HG03045 (cell line): Measurements from ENCODE around the gene NR3C1.

Source experiments
- ATAC-seq: cut with Tn5 transposase; IDR thresholded peaks from one replicate; pipeline ENCODE4 v1.9.1; 2021; ENCODE audit warnings: mild to moderate bottlenecking, moderate library complexity; ENCODE audit not compliant: unreplicated experiment

NR3C1 gene

GRCh38 chr5:143314099-143314498 is 89.4 kb downstream of the NR3C1 start:
- no peak for ATAC-seq

GRCh38 chr5:143313298-143313852 is 90.1 kb downstream of the NR3C1 start:
- no peak for ATAC-seq

- ATAC-seq, result no peak
Observed at GRCh38 chr5:143312822-143313221, 90.7 kb downstream of the NR3C1 start.

GRCh38 chr5:143311955-143312354 is 91.5 kb downstream of the NR3C1 start:
- ATAC-seq, result no peak

DNA sequence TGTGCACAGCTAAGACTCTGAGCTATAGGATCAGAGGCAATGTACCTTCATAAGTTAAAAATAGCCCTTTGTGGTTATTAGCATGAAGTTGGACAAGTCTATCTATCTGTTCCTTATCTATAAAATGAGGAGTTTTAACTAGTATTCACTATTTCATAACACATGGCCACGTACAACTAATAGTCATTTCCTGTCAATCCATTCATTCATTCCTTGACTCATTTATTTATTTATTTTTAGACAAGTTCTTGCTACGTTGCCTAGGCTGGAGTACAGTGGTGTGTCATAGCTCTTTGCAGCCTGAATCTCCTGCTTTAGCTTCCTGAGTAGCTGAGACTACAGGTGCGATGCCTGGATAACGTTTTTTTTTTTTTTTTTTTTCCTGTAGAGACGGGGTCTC is 92.1 kb downstream of the NR3C1 start:
- ATAC-seq, result no peak

DNA sequence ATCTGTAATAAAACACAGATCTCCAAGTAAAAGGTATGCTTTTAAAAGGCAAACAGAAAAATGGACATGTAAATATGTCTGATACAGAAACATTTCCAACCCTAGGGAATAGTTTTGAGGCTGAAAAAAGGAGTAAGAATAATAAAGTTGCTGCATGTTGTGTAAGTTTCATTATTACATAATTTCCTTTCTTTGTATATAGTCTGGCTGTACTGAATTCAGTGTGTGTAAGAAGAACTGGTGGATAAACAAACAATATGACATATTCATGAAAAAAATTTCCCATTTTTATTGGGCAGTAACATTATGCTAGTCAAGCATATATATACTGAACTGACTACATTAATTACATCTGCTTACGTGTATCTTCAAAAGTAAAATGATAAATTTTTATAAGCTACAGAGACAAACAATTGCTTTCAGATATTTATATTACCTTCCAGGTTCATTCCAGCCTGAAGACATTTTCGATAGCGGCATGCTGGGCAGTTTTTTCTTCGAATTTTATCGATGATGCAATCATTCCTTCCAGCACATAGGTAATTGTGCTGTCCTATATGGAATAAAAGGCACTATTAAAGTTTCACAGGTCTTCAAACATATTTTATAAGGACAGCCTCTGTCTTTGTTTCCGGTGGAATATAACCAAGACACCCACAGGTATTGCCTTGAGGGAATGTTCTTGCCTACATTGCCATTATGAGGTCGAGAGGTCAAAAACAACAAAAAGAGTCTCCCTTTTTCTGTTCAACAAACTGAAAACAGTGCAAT is 93.6 kb downstream of the NR3C1 start:
- ATAC-seq, result no peak

DNA sequence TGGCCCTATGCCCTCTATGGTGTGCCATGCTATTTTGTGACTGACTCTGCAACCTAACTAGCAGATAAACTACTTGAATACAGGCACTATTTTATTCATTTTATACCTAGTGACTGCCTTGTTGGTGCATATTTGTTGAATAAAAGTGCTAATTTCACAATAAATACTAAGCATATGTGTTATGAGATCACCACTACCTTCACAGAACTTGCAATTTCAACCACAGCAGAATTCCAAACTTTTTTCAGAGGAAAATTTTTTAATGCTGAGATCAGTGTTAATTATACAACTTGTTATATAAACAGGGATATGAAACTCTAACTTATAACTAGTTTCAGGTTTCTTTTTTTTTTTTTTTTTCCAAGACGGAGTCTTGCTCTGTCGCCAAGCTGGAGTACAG is 94.8 kb downstream of the NR3C1 start:
- no peak for ATAC-seq

DNA sequence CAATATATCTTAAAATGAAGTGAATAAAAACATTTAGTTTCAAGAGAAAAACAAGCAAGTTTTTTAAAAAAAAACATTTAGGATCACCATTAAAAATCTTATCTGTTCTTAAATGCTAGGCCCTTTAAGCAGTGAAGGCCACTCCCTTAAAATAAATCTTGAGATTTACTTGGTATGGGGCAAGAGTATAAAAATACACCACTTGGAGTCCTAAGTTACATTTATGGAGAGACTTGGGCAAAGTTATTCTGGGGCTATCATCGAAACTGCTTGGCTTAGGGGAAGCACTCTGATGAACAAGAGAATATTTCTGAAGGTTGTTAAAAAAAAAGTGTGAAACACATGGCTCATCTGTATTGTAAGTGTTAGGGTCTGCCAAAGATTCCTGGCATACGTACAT is 97.4 kb downstream of the NR3C1 start:
- ATAC-seq, result no peak

DNA sequence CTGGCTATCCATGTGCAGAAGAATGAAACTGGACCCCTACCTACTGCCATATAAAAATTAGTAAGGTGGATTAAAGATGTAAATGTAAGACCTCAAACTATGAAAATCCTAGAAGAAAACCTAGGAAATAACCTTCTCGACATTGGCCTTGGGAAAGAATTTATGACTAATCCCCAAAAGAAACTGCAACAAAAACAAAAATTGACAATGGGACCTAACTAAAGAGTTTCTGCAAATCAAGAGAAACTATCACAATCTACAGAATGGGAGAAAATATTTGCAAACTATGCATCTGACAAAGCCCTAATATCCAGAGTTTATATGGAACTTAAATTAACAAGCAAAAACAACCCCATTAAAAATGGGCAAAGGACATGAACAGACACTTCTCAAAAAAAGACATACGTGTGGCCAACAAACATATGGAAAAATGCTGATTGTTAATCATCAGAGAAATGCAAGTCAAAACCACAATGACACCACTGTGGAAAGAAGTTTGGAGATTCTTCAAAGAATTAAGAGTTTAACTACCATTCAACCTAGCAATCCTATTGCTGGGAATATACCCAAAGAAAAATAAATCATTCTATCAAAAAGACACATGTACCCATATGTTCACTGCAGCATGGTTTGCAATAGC is 98.5 kb downstream of the NR3C1 start:
- no peak for ATAC-seq

DNA sequence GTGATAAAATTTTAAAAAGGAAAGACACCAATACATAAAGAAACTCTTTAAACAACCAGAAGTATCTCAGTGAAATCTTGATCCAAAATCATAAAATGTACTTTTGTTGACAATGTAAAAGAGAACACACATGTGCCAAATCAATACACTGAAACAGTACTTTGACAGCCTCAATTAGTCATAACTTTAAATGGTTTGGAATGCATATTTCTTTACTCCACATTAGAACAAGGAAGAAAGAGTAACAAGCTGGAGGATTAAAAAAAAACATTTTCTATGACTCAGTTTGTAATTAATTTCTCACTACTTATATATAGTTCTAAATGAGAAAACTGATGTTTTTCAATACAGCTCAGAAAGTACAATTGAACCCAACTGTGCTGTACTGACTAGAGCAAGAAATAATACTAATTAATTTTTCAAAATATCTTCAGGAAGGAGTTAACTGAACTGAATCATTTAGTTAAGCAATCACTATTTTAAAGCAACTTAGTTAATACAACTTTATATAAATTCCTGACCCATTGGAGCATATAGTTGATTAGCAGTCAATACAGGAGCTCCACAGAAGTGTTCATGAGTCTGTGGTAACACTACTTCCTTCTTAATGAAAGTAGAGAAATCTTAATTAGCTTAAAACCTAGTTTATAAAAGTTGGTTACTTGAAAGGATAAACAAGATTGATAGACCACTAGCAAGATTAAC is 101.0 kb downstream of the NR3C1 start:
- ATAC-seq, result no peak

DNA sequence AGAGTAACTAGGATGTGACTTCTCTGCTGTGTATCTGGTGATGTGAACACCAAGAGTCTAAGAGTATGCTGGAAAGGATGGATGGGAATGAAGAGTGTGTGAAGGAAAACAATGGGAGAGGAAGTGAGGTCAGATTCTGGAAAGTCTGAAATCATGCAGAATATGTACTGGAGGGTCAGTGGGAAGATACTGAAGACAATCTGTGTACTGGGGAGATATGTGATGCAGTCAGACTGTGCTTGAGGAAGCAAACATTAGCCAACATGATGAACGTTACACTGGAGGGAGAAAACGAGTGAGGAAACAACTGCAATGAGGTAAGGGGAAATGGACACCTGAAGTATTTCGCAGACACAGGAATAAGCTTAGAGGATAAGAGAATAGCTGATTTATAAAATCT is 105.7 kb downstream of the NR3C1 start:
- no peak for ATAC-seq

GRCh38 chr5:143290125-143290524 is 113.4 kb downstream of the NR3C1 start:
- no peak for ATAC-seq

DNA sequence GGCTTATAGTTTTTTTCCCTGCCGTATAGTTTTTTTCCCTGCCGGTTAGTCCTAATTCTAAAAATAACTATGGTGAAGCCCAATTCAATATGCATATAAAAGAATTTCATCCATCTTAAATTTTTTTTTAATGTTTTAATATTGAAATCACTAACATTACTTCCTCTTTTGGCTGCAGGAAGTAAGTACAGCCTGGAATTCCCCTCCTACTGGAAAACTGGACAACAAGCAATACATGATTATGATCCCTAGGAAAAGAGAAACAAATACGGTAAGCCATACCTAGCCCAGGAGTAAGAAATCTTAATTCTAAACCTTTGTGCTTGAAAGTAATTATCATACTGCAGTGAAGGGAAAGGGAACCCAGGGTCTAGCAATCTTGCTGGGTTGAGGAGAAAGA is 119.0 kb downstream of the NR3C1 start:
- no peak for ATAC-seq

DNA sequence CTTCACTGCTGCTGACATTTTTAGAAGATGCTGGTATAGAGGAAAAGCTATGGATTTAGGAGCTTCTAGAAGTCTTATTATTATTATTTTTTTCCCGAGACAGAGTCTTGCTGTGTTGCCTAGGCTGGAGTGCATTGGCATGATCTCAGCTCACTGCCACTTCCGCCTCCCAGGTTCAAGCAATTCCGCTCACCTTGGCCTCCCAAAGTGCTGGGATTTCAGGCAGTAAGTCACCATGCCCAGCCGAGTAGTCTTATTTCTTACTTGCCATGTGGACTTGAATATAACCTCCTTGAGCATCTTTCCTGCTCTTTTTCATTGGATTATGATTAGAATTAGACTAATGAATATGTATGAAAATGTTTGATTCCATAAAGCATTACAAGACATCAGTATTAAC is 119.5 kb downstream of the NR3C1 start:
- ATAC-seq, result no peak

DNA sequence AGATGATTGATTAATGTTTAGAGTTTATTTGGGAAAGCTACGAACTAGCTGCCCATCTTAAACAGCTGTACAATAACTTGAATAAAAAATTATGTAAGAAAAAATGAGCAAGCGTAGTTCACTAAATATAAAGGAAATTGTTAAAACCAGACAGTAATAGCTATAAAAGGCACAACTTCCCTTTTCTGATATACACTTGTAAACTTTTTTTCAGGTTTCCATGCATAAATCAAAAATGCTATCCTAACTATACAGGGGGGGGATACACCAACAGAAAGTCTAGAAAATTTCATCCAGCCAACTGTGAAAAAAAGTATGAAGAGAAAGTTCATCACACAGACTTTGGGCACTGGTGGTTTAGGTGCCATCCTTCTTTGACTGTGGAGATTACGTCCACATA is 122.3 kb downstream of the NR3C1 start:
- no peak for ATAC-seq

- ATAC-seq, result no peak
Observed at GRCh38 chr5:143279698-143280097, 123.8 kb downstream of the NR3C1 start.

DNA sequence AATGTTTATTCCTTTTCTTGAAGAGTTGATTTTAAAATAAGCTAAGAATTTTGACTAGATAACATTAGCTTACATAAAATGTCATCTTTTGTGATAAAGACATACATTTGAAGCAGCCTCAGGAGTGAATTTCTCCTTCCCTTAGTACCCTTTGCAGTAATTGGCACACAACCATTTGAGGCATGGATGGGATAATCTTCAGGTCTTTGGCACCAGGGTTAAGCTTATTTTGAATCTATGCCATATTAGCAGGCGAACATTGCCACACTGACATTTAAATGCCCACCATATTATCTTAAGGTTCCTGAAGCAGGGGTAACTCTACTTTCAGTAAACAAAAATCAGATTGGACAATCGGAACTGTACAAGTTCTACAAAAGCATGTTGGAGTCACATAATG is 126.0 kb downstream of the NR3C1 start:
- ATAC-seq, result no peak

DNA sequence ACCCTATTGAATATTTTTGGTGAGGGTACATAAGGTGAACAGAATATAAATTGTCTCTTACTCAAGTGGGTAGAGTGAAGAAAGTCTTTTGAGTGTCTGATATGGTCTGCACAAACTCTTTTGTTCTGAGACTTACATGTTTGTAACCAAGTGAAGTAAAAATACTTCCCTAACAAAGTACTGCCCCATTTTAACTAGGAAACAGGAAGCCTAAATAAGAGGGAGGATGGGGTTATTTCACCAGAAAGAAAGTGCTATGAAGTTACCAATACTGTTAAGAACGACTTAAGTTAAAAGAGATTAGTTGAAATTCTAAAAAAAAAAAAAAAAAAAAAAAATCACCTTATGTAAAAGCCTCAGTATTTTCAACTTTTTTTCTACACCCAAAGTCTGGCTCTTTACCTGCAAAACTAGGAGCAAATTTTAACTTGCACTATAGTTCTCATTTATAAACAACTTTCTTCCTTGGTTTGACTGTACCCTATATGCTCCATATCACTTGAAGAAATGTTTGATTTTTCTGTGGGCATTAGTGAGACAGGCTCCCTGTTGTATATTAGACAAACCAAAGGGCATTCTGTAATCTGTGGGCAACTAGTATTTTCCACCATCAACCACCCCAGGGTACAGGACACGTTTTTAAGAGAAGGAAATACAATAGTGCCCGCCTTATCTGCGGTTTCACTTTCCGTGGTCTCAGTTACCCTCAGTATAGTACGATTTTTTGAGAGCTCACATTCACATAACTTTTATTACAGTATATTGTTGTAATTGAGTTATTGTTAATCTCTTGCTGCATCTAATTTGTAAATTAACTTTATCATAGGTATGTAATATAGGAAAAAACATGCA is 127.7 kb downstream of the NR3C1 start:
- ATAC-seq, result no peak

DNA sequence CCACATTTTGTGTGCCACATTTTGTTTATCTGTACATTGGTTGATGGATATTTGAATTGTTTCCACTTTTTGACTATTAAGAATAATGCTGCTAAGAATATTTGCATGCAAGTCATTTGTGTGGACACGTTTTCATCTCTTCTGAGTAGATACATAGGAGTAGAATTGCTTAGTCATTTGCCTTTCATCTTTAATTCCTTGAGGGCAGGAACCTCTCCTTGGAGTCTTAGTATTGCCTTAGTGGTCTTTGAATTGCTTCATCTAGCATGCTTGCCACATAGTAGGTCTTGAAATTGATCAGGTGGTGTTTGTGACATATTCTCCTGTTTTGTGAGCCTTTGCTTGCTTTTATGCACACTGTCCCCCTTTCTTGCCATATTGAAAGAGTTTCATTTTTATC is 128.5 kb downstream of the NR3C1 start:
- no peak for ATAC-seq

DNA sequence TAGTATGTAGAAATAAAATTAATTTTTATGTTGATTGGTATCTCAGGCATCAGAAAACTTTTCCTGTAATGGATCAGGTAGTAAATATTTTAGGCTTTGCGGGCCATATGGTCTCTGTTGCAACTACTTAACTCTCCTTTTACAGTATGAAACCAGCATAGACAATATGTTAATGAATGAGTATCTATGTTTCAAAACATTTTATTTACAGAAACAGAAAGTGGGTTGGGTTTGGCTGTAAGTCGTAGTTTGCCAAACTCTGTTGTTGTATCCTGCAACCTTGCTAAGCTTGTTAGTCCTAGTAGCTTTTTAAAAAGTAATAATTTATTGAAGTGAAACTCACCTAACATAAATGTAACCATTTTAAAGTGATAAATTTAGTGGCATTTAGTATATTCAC is 132.1 kb downstream of the NR3C1 start:
- ATAC-seq, result no peak

DNA sequence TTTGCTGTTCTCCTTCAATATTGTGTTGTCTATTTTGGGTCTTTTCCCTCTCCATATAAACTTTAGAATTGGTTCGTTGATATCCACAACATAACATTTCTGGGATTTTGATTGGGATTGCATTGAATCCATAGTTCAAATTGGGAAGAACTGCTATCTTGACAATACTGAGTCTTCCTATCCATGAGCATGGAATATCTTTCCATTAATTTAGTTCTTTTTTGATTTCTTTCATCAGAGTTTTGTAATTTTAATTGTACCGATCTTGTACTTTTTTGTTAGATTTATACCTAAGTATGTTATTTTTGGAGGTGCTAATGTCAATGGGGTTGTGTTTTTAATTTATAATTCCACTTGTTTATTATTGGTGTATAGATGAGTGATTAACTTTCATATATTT is 135.1 kb downstream of the NR3C1 start:
- no peak for ATAC-seq
